ENCODE data around the gene LIPC. TPM values are rescaled to one million over a fixed set of nuclear protein-coding genes. Genes with fewer than 3 reads are reported as not detected.

The LIPC gene
- total and polyA plus RNA-seq, 2 experiments from 2014 or later, result not detected

- H3K4me1 Mint-ChIP-seq, result peaks cover 10% of the 10 kb centered on the region; the same call in 2 of the 3 replicates
- no peak overlapping the region; the same call in 1 of the 2 replicates for H2AFZ ChIP-seq
- H3K9me3 Mint-ChIP-seq, result no peaks in the 10 kb centered on the region
- no peaks in the 10 kb centered on the region for H3K9me2 ChIP-seq (ENCODE audit: insufficient read depth)
- no peaks in the 10 kb centered on the region for H3K79me2 ChIP-seq (replicated peaks; ENCODE audit: insufficient read depth)
- H3K27me3 ChIP-seq (ENCODE audit: insufficient read depth), result no peaks in the 10 kb centered on the region
- H3K27me3 Mint-ChIP-seq (ENCODE audit: insufficient read depth, low read depth, poor library complexity), result peaks cover 3% of the 10 kb centered on the region
- no peak overlapping the region for H3K27ac ChIP-seq (ENCODE audit: low read depth)
- H3F3A ChIP-seq (replicated peaks; ENCODE audit: low read depth), result no peaks in the 10 kb centered on the region
- H3K27ac Mint-ChIP-seq, result no peak overlapping the region
- TF ChIP-seq, protein P1, sequence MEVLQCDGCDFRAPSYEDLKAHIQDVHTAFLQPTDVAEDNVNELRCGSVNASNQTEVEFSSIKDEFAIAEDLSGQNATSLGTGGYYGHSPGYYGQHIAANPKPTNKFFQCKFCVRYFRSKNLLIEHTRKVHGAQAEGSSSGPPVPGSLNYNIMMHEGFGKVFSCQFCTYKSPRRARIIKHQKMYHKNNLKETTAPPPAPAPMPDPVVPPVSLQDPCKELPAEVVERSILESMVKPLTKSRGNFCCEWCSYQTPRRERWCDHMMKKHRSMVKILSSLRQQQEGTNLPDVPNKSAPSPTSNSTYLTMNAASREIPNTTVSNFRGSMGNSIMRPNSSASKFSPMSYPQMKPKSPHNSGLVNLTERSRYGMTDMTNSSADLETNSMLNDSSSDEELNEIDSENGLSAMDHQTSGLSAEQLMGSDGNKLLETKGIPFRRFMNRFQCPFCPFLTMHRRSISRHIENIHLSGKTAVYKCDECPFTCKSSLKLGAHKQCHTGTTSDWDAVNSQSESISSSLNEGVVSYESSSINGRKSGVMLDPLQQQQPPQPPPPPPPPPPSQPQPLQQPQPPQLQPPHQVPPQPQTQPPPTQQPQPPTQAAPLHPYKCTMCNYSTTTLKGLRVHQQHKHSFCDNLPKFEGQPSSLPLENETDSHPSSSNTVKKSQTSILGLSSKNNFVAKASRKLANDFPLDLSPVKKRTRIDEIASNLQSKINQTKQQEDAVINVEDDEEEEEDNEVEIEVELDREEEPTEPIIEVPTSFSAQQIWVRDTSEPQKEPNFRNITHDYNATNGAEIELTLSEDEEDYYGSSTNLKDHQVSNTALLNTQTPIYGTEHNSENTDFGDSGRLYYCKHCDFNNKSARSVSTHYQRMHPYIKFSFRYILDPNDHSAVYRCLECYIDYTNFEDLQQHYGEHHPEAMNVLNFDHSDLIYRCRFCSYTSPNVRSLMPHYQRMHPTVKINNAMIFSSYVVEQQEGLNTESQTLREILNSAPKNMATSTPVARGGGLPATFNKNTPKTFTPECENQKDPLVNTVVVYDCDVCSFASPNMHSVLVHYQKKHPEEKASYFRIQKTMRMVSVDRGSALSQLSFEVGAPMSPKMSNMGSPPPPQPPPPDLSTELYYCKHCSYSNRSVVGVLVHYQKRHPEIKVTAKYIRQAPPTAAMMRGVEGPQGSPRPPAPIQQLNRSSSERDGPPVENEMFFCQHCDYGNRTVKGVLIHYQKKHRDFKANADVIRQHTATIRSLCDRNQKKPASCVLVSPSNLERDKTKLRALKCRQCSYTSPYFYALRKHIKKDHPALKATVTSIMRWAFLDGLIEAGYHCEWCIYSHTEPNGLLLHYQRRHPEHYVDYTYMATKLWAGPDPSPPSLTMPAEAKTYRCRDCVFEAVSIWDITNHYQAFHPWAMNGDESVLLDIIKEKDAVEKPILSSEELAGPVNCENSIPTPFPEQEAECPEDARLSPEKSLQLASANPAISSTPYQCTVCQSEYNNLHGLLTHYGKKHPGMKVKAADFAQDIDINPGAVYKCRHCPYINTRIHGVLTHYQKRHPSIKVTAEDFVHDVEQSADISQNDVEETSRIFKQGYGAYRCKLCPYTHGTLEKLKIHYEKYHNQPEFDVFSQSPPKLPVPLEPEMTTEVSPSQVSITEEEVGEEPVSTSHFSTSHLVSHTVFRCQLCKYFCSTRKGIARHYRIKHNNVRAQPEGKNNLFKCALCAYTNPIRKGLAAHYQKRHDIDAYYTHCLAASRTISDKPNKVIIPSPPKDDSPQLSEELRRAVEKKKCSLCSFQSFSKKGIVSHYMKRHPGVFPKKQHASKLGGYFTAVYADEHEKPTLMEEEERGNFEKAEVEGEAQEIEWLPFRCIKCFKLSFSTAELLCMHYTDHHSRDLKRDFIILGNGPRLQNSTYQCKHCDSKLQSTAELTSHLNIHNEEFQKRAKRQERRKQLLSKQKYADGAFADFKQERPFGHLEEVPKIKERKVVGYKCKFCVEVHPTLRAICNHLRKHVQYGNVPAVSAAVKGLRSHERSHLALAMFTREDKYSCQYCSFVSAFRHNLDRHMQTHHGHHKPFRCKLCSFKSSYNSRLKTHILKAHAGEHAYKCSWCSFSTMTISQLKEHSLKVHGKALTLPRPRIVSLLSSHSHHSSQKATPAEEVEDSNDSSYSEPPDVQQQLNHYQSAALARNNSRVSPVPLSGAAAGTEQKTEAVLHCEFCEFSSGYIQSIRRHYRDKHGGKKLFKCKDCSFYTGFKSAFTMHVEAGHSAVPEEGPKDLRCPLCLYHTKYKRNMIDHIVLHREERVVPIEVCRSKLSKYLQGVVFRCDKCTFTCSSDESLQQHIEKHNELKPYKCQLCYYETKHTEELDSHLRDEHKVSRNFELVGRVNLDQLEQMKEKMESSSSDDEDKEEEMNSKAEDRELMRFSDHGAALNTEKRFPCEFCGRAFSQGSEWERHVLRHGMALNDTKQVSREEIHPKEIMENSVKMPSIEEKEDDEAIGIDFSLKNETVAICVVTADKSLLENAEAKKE (CRISPR knock-in tag; IDR thresholded peaks at IDR 0.05), result no peak
- TF ChIP-seq, protein P2, sequence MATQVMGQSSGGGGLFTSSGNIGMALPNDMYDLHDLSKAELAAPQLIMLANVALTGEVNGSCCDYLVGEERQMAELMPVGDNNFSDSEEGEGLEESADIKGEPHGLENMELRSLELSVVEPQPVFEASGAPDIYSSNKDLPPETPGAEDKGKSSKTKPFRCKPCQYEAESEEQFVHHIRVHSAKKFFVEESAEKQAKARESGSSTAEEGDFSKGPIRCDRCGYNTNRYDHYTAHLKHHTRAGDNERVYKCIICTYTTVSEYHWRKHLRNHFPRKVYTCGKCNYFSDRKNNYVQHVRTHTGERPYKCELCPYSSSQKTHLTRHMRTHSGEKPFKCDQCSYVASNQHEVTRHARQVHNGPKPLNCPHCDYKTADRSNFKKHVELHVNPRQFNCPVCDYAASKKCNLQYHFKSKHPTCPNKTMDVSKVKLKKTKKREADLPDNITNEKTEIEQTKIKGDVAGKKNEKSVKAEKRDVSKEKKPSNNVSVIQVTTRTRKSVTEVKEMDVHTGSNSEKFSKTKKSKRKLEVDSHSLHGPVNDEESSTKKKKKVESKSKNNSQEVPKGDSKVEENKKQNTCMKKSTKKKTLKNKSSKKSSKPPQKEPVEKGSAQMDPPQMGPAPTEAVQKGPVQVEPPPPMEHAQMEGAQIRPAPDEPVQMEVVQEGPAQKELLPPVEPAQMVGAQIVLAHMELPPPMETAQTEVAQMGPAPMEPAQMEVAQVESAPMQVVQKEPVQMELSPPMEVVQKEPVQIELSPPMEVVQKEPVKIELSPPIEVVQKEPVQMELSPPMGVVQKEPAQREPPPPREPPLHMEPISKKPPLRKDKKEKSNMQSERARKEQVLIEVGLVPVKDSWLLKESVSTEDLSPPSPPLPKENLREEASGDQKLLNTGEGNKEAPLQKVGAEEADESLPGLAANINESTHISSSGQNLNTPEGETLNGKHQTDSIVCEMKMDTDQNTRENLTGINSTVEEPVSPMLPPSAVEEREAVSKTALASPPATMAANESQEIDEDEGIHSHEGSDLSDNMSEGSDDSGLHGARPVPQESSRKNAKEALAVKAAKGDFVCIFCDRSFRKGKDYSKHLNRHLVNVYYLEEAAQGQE (IDR thresholded peaks at IDR 0.05; ENCODE audit: unreplicated experiment), result peak; percentile 45
- TF ChIP-seq POLR2AphosphoS5 (IDR thresholded peaks at IDR 0.05; ENCODE audit: low read depth), result no peak
- no peak overlapping the region for H3K4me3 ChIP-seq
- no peak overlapping the region for H3K4me3 Mint-ChIP-seq
- H3K4me2 ChIP-seq, result no peak overlapping the region
- H3K36me3 ChIP-seq (ENCODE audit: insufficient read depth), result no peaks in the 10 kb centered on the region
- H4K20me1 ChIP-seq (replicated peaks; ENCODE audit: insufficient read depth), result no peaks in the 10 kb centered on the region
- no peaks in the 10 kb centered on the region for H3K36me3 Mint-ChIP-seq (ENCODE audit: low read depth)
- ATAC-seq (no peak; the same call in 2 of the 3 replicates), DNase-seq (ENCODE audit: low spot score) (no peak)
- no peaks in the 10 kb centered on the region for H3K4me1 ChIP-seq (ENCODE audit: insufficient read depth)
These were observed 2.6 kb downstream of the LIPC start for GRCh38 chr15:58434334-58434875.
